Measurements from ENCODE around the gene TUBGCP6.

The TUBGCP6 gene

DNA sequence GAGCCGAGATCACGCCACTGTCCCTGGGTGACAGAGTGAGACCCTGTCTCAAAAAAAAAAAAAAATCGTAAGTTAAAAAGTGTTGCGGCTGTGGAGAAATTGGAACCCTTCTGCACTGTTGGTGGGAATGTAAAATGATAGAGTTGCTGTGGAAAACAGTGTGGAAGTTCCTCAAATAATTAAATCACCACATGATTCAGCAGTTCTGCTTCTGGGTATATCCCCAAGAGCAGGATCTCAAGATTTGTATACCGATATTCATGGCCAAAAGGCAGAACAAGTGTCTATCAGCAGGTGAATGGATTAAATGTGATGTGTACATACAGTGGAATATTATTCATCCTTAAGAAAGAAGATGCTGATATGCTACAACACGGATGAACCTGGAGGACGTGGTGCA lies 40.3 kb downstream of the TUBGCP6 start:
- TF ChIP-seq POLR2AphosphoS5 (IDR thresholded peaks at IDR 0.05; ENCODE audit: low read depth, low read length), result no peak
- no peak for TF ChIP-seq SIN3A (IDR thresholded peaks at IDR 0.05; ENCODE audit: borderline replicate concordance, insufficient read depth, low read length)
- no peak for TF ChIP-seq TAF1 (IDR thresholded peaks at IDR 0.05; ENCODE audit: borderline replicate concordance, insufficient read depth, low read length)
- TF ChIP-seq, protein P1, sequence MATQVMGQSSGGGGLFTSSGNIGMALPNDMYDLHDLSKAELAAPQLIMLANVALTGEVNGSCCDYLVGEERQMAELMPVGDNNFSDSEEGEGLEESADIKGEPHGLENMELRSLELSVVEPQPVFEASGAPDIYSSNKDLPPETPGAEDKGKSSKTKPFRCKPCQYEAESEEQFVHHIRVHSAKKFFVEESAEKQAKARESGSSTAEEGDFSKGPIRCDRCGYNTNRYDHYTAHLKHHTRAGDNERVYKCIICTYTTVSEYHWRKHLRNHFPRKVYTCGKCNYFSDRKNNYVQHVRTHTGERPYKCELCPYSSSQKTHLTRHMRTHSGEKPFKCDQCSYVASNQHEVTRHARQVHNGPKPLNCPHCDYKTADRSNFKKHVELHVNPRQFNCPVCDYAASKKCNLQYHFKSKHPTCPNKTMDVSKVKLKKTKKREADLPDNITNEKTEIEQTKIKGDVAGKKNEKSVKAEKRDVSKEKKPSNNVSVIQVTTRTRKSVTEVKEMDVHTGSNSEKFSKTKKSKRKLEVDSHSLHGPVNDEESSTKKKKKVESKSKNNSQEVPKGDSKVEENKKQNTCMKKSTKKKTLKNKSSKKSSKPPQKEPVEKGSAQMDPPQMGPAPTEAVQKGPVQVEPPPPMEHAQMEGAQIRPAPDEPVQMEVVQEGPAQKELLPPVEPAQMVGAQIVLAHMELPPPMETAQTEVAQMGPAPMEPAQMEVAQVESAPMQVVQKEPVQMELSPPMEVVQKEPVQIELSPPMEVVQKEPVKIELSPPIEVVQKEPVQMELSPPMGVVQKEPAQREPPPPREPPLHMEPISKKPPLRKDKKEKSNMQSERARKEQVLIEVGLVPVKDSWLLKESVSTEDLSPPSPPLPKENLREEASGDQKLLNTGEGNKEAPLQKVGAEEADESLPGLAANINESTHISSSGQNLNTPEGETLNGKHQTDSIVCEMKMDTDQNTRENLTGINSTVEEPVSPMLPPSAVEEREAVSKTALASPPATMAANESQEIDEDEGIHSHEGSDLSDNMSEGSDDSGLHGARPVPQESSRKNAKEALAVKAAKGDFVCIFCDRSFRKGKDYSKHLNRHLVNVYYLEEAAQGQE (IDR thresholded peaks at IDR 0.05; ENCODE audit: insufficient read depth in 1 of 2, low read depth in 2 of 2, low read length in 2 of 2), result no peak
- no peak for TF ChIP-seq FOXP2 (optimal IDR thresholded peaks at IDR 0.05; ENCODE audit: borderline replicate concordance, extremely low read depth, extremely low read length, insufficient read depth)

DNA sequence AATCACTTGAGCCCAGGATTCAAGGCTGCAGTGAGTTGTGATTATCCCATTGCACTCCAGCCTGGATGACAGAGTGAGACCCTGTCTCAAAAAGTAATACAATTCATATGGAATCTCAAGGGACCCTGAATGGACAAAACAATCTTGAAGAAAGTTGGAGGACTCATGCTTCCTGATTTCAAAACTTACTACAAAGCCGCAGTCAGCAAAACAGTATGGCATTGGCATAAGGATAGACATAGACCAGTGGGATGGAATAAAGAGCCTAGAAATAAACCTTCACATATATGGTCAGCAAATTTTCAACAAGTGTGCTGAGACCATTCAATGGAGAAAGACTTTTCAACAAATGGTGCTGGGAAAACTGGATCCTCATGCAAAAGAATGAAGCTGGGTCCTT lies 41.5 kb downstream of the TUBGCP6 start:
- TF ChIP-seq SIN3A (IDR thresholded peaks at IDR 0.05; ENCODE audit: borderline replicate concordance, insufficient read depth, low read length) (no peak), POLR2AphosphoS5 (IDR thresholded peaks at IDR 0.05; ENCODE audit: low read depth, low read length) (no peak), TAF1 (IDR thresholded peaks at IDR 0.05; ENCODE audit: borderline replicate concordance, insufficient read depth, low read length) (no peak), FOXP2 (optimal IDR thresholded peaks at IDR 0.05; ENCODE audit: borderline replicate concordance, extremely low read depth, extremely low read length, insufficient read depth) (no peak)
- TF ChIP-seq, protein P1 (IDR thresholded peaks at IDR 0.05; ENCODE audit: insufficient read depth in 1 of 2, low read depth in 2 of 2, low read length in 2 of 2), result no peak

DNA sequence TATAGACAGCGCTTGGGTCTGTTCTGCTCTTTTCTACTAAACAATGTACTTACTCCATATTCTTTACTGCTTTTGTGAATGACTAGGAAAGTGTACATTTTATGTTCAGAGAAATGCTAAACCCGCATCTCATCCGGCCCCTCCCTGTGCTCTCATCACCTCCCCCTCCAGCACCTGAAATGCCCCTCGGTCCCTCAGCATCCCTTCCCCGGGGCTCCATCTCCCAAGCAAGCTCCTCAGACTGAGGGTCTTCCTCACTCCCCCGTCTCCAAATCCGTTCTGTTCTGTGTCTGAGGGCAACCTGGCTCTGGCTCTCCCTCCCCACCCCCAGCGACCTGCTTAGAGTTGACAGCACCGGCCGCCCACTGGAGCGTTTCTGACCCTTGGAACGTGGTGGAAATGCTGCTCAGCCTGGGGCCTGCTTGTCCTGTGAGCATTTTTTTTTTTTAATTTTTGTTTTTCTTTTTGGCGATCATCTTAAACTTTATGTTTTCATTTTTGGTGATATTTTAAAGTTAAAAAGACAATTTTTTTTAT lies 42.6 kb downstream of the TUBGCP6 start:
- TF ChIP-seq TAF1 (IDR thresholded peaks at IDR 0.05; ENCODE audit: borderline replicate concordance, insufficient read depth, low read length) (no peak), FOXP2 (optimal IDR thresholded peaks at IDR 0.05; ENCODE audit: borderline replicate concordance, extremely low read depth, extremely low read length, insufficient read depth) (no peak), POLR2AphosphoS5 (IDR thresholded peaks at IDR 0.05; ENCODE audit: low read depth, low read length) (no peak), SIN3A (IDR thresholded peaks at IDR 0.05; ENCODE audit: borderline replicate concordance, insufficient read depth, low read length) (no peak)
- TF ChIP-seq, protein P1 (IDR thresholded peaks at IDR 0.05; ENCODE audit: insufficient read depth in 1 of 2, low read depth in 2 of 2, low read length in 2 of 2), result no peak

DNA sequence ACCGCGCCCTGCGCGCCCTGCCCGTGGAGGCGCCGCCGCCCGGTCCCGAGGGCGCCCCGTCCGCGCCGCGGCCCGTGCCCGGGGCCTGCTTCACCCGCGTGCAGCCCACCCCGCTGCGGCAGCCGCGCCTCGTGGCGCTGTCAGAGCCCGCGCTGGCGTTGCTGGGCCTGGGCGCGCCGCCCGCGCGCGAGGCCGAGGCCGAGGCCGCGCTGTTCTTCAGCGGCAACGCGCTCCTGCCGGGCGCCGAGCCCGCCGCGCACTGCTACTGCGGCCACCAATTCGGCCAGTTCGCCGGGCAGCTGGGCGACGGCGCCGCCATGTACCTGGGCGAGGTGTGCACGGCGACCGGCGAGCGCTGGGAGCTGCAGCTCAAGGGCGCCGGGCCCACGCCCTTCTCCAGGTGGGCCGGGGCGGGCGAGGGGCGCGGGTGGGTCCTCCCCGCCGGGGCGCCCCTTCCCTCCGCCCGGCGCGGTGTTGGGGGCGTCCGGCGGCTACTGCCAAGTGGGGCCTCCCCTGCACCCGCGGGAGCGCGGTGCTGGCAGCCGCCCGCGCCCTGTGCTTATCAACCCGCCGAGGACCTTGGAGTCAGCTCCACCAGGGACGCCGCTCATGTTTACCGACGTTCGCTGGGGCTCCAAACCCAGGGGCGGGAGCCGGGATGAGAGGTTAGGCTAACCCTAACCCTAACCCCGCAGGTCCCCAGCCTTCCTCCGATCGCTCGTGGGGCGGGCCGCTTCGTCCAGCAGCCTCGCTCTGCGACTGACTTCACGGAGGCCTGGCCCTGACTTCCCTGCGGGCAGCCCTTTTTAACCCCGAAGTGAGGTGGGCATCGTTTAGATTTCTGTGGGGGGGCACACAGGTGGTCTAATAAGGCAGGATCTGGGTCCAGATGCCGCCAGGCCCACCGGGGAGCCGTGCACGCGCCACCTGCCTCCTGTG lies 43.4 kb downstream of the TUBGCP6 start:
- TF ChIP-seq TAF1 (IDR thresholded peaks at IDR 0.05; ENCODE audit: borderline replicate concordance, insufficient read depth, low read length) (no peak), FOXP2 (optimal IDR thresholded peaks at IDR 0.05; ENCODE audit: borderline replicate concordance, extremely low read depth, extremely low read length, insufficient read depth) (no peak), SIN3A (IDR thresholded peaks at IDR 0.05; ENCODE audit: borderline replicate concordance, insufficient read depth, low read length) (no peak), POLR2AphosphoS5 (IDR thresholded peaks at IDR 0.05; ENCODE audit: low read depth, low read length) (no peak)
- TF ChIP-seq, protein P1 (IDR thresholded peaks at IDR 0.05; ENCODE audit: insufficient read depth in 1 of 2, low read depth in 2 of 2, low read length in 2 of 2), result no peak
